PC-9 (cell line): ENCODE data around the gene SYT8.
"Not testable (repeated sequence)": the region's sequence is repeated elsewhere in the genome, so short reads cannot be mapped to it uniquely, and the experiment has no call there.

Experiments used
- EZH2 ChIP-seq: fragments of 200-600 bp; sonication (generic); IDR thresholded peaks from 2 replicates; pipeline ENCODE4 v1.8.0; 2017; ENCODE audit warnings: antibody characterized with exemption, low read depth
- TF ChIP-seq, protein P1 (sequence below): fragments of 200-600 bp; sonication (generic); conservative IDR thresholded peaks from 2 replicates; pipeline ENCODE4 v1.6.1; 2017; ENCODE audit warnings: mixed run types, antibody characterized with exemption, mild to moderate bottlenecking, moderate library complexity

DNA sequence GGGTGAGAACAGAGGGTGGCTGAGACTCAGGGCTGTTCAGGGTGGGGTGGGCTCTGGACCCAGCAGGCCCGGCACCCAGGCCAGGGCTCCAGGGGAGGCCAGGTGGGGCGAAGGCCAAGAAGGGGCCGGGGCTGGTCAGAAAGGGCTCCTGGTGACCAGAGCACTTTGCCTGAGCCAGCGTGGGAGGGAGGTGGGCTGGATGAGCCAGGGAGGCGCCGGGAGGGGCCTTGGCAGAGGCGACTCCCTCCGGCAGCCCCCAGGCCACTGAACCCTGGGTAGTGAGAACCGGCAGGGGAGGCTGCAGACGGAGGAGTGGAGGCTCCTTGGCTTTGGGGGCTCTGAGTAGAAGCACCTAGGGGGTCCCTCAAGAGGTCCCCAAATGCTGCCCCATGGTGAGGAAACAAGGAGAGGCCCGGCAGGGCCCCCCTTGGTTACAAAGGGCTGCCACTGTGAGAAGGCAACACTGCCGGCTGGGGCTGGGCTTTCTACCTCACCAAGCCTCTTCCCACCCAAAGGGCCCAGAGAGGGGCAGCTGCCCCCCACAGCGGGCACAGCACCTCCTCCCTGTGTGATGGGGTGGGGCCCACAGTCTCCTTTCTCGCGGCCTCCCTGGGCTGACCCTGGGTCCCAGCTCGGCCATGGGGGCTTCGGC, 39.8 kb downstream of the SYT8 start:
- TF ChIP-seq, protein P1, sequence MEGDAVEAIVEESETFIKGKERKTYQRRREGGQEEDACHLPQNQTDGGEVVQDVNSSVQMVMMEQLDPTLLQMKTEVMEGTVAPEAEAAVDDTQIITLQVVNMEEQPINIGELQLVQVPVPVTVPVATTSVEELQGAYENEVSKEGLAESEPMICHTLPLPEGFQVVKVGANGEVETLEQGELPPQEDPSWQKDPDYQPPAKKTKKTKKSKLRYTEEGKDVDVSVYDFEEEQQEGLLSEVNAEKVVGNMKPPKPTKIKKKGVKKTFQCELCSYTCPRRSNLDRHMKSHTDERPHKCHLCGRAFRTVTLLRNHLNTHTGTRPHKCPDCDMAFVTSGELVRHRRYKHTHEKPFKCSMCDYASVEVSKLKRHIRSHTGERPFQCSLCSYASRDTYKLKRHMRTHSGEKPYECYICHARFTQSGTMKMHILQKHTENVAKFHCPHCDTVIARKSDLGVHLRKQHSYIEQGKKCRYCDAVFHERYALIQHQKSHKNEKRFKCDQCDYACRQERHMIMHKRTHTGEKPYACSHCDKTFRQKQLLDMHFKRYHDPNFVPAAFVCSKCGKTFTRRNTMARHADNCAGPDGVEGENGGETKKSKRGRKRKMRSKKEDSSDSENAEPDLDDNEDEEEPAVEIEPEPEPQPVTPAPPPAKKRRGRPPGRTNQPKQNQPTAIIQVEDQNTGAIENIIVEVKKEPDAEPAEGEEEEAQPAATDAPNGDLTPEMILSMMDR: not testable (repeated sequence)
- TF ChIP-seq EZH2: not testable (repeated sequence)
